Measurements from ENCODE around the gene SORCS2. TPM values are rescaled to one million over a fixed set of nuclear protein-coding genes. Genes with fewer than 3 reads are reported as not detected.

SORCS2 gene
- total RNA-seq, 2 experiments from 2014 or later, result 0.03 TPM; not detected in 1

DNA sequence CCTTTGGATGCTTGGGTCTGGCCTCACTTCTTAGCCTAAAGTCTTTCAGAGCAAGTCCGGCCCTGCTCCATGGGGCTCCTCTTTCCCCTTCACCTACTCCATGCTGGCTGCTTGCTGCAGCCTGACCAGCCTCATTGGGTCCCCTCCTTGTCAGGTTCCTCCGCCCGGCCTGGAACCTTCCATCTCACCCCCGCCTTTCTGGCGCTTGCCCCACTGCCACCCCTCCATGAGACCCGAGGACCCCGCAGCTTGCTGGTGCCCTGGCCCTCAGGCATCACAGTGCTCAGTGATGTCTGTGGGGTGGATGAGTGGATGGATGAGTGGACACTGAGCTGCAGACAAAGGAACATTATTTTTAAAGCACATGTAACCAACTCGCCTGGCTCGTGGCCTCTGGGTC, 24.7 kb downstream of the SORCS2 start:
- CTCF ChIA-PET (ENCODE audit: unreplicated experiment), result no interaction called here
- Histone ChIP-seq H3K4me1 (ENCODE audit: insufficient read depth, low read length, poor library complexity, severe bottlenecking) (no peaks in the 10 kb centered on the region), H3K36me3 (ENCODE audit: insufficient read depth, low read length) (no peaks in the 10 kb centered on the region), H3K27ac (ENCODE audit: low read depth, low read length, poor library complexity, severe bottlenecking) (no peak overlapping the region), H3K4me2 (ENCODE audit: low read length) (no peak overlapping the region), H4K20me1 (ENCODE audit: insufficient read depth, low read length) (no peaks in the 10 kb centered on the region), H3K4me3 (ENCODE audit: low read depth, low read length, poor library complexity, severe bottlenecking) (no peak overlapping the region), H3K9me3 (ENCODE audit: low read length) (no peaks in the 10 kb centered on the region), H2AFZ (ENCODE audit: low read length) (no peak overlapping the region), H3K9me2 (ENCODE audit: insufficient read depth, low read length) (no peaks in the 10 kb centered on the region), H3K79me2 (ENCODE audit: insufficient read depth, low read depth, low read length) (no peaks in the 10 kb centered on the region)
- POLR2A ChIA-PET, result no interaction called here
- intact Hi-C loops (cut with micrococcal nuclease; ENCODE audit: unreplicated experiment), result no loop called here
- no TSS peak for BruUV-seq (replicated peaks)
- no peak for TF ChIP-seq EZH2phosphoT487 (IDR thresholded peaks at IDR 0.05; ENCODE audit: borderline replicate concordance, low read depth, low read length)
- TF ChIP-seq, protein P1, sequence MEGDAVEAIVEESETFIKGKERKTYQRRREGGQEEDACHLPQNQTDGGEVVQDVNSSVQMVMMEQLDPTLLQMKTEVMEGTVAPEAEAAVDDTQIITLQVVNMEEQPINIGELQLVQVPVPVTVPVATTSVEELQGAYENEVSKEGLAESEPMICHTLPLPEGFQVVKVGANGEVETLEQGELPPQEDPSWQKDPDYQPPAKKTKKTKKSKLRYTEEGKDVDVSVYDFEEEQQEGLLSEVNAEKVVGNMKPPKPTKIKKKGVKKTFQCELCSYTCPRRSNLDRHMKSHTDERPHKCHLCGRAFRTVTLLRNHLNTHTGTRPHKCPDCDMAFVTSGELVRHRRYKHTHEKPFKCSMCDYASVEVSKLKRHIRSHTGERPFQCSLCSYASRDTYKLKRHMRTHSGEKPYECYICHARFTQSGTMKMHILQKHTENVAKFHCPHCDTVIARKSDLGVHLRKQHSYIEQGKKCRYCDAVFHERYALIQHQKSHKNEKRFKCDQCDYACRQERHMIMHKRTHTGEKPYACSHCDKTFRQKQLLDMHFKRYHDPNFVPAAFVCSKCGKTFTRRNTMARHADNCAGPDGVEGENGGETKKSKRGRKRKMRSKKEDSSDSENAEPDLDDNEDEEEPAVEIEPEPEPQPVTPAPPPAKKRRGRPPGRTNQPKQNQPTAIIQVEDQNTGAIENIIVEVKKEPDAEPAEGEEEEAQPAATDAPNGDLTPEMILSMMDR (conservative IDR thresholded peaks at IDR 0.05; ENCODE audit: low read length), result no peak
- no peak for DNase-seq (ENCODE audit: low spot score)

DNA sequence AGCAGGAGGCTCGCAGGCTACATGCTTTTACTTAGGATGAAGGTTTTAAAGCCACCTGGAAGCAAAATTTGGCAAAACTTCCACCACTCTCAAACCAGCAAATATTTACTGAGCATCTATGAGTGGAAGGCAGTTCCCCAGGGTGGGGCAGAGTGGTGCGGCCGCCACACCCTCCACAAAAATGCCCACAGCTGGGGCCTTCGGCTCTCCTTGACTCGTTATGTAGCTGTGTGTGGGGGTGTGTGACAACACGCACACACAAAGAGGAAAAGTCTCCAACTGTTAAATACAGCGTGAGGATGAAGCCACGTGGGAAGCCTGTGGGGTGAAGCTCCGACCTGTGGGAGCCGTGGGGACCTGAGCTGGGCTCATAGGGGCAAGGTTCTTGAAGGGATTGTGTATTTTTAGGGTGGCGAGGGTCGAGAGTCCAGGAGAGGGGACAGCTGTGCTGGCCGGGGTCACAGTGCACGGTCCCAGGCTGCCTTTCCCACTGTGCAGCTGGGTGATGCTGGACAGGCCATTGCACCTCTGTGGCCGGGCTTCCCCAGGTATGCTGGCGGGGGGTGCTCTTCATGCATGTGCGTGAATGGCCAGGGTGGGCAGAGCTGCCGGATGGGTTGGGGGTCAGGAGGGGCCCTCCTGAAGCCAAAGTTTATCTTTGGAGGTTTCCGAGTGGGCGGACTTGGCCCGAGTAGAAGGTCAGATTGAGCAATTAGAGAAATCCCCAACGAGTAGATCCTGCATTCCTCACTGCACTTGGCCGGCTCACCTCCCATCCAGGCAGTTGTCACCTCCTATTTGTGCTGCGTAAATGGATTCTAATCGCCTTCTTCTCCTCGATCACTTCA, 25.4 kb downstream of the SORCS2 start:
- H3K9me2 ChIP-seq (ENCODE audit: insufficient read depth, low read length), result no peaks in the 10 kb centered on the region
- ChIA-PET POLR2A (no interaction called here), CTCF (ENCODE audit: unreplicated experiment) (no interaction called here)
- H3K9me3 ChIP-seq (ENCODE audit: low read length), result no peaks in the 10 kb centered on the region
- no peak for DNase-seq (ENCODE audit: low spot score)
- TF ChIP-seq, protein P1 (conservative IDR thresholded peaks at IDR 0.05; ENCODE audit: low read length), result no peak
- TF ChIP-seq EZH2phosphoT487 (IDR thresholded peaks at IDR 0.05; ENCODE audit: borderline replicate concordance, low read depth, low read length), result no peak
- no peaks in the 10 kb centered on the region for H4K20me1 ChIP-seq (ENCODE audit: insufficient read depth, low read length)
- H2AFZ ChIP-seq (ENCODE audit: low read length), result no peak overlapping the region
- H3K79me2 ChIP-seq (ENCODE audit: insufficient read depth, low read depth, low read length), result no peaks in the 10 kb centered on the region
- no peaks in the 10 kb centered on the region for H3K4me1 ChIP-seq (ENCODE audit: insufficient read depth, low read length, poor library complexity, severe bottlenecking)
- H3K4me3 ChIP-seq (ENCODE audit: low read depth, low read length, poor library complexity, severe bottlenecking), result no peak overlapping the region
- intact Hi-C loops (cut with micrococcal nuclease; ENCODE audit: unreplicated experiment), result no loop called here
- H3K4me2 ChIP-seq (ENCODE audit: low read length), result no peak overlapping the region
- H3K36me3 ChIP-seq (ENCODE audit: insufficient read depth, low read length), result no peaks in the 10 kb centered on the region
- no TSS peak for BruUV-seq (replicated peaks)
- H3K27ac ChIP-seq (ENCODE audit: low read depth, low read length, poor library complexity, severe bottlenecking), result no peak overlapping the region

DNA sequence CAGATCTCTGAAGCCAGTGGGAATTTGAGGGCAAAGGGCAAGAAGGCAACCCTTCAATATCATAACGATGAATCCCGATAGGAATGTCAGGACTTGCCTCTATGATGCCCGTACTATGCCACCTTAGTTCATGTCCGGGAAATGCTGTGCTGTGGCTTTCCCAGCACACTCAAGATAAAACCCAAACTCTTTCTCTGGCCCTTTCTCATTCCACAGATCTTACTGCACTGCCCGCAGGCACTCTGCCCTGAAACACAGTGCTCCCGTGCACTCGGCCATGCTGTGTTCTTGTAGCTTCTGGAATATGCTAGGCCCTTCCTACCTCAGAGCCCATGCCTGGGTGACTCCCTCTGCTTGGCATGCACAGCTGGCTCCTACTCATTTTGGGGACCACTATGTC, 26.3 kb downstream of the SORCS2 start:
- Histone ChIP-seq H3K4me3 (ENCODE audit: low read depth, low read length, poor library complexity, severe bottlenecking) (no peak overlapping the region), H4K20me1 (ENCODE audit: insufficient read depth, low read length) (no peaks in the 10 kb centered on the region), H3K4me2 (ENCODE audit: low read length) (no peak overlapping the region), H3K27ac (ENCODE audit: low read depth, low read length, poor library complexity, severe bottlenecking) (no peak overlapping the region), H3K4me1 (ENCODE audit: insufficient read depth, low read length, poor library complexity, severe bottlenecking) (no peaks in the 10 kb centered on the region), H2AFZ (ENCODE audit: low read length) (no peak overlapping the region), H3K9me2 (ENCODE audit: insufficient read depth, low read length) (no peaks in the 10 kb centered on the region), H3K79me2 (ENCODE audit: insufficient read depth, low read depth, low read length) (no peaks in the 10 kb centered on the region), H3K36me3 (ENCODE audit: insufficient read depth, low read length) (no peaks in the 10 kb centered on the region), H3K9me3 (ENCODE audit: low read length) (no peaks in the 10 kb centered on the region)
- ChIA-PET POLR2A (no interaction called here), CTCF (ENCODE audit: unreplicated experiment) (no interaction called here)
- no peak for DNase-seq (ENCODE audit: low spot score)
- intact Hi-C loops (cut with micrococcal nuclease; ENCODE audit: unreplicated experiment), result no loop called here
- BruUV-seq (replicated peaks), result no TSS peak
- TF ChIP-seq, protein P1 (conservative IDR thresholded peaks at IDR 0.05; ENCODE audit: low read length), result no peak
- no peak for TF ChIP-seq EZH2phosphoT487 (IDR thresholded peaks at IDR 0.05; ENCODE audit: borderline replicate concordance, low read depth, low read length)

Measured in OCI-LY7 (cell line).